ENCODE data around the gene ZNF273. TPM values are rescaled to one million over a fixed set of nuclear protein-coding genes. Genes with fewer than 3 reads are reported as not detected.

The ZNF273 gene
- polyA plus RNA-seq, 1 of the 3 experiments (the other 2 are of a cell fraction) = 2.3 TPM

GRCh38 chr7:64885520-64886240 is 17.4 kb upstream of the ZNF273 start:
- Histone ChIP-seq H3K9ac (no peak overlapping the region), H3K9me3 (no peaks in the 10 kb centered on the region), H2AFZ (ENCODE audit: low read depth) (no peak overlapping the region), H3K27ac (ENCODE audit: low read depth in 2 of 2, low read length in 1 of 2) (no peak overlapping the region), H3K27me3 (ENCODE audit: insufficient read depth) (no peaks in the 10 kb centered on the region; the same call in 1 of the 2 replicates), H3K36me3 (replicated peaks in 1 of 2; ENCODE audit: control insufficient read depth in 1 of 2, insufficient read depth in 2 of 2, low read length in 1 of 2) (no peaks in the 10 kb centered on the region), H3K4me3 (ENCODE audit: low read depth in 2 of 2, low read length in 1 of 2) (no peak overlapping the region), H3K79me2 (ENCODE audit: insufficient read depth) (no peaks in the 10 kb centered on the region), H4K20me1 (ENCODE audit: insufficient read depth) (no peaks in the 10 kb centered on the region), H3K4me2 (no peak overlapping the region), H3K9me2 (no peaks in the 10 kb centered on the region), H3F3A (replicated peaks; ENCODE audit: insufficient read depth) (no peaks in the 10 kb centered on the region), H3K4me1 (ENCODE audit: control insufficient read depth in 1 of 2, insufficient read depth in 2 of 2, low read depth in 1 of 2, low read length in 1 of 2) (0 out of 4 replicates have a peak, but pooled peaks cover 0 to 1% of the 10 kb centered on the region in 2 experiments)
- POLR2A ChIA-PET = no interaction called here
- TF ChIP-seq CHD2 (IDR thresholded peaks at IDR 0.05; ENCODE audit: low read length, partially characterized antibody) (no peak), MEF2A (IDR thresholded peaks at IDR 0.05; ENCODE audit: borderline replicate concordance, low read depth) (no peak), GATA2 (CRISPR knock-in tag; IDR thresholded peaks at IDR 0.05) (no peak), YY1 (IDR thresholded peaks at IDR 0.05; ENCODE audit: low read depth) (no peak), JUND (IDR thresholded peaks at IDR 0.05) (no peak)
- WGBS (ENCODE audit: low lambda C conversion rate) = 30% methylated on average over 5 of the region's 5 CpGs
- peak; percentile 8 for DNase-seq
- CTCF ChIA-PET = interaction anchor here (0.7 kb wide), 1 partner anchor 261 kb away, joined by 3 read pairs; no protein-coding TSS in a partner anchor

DNA sequence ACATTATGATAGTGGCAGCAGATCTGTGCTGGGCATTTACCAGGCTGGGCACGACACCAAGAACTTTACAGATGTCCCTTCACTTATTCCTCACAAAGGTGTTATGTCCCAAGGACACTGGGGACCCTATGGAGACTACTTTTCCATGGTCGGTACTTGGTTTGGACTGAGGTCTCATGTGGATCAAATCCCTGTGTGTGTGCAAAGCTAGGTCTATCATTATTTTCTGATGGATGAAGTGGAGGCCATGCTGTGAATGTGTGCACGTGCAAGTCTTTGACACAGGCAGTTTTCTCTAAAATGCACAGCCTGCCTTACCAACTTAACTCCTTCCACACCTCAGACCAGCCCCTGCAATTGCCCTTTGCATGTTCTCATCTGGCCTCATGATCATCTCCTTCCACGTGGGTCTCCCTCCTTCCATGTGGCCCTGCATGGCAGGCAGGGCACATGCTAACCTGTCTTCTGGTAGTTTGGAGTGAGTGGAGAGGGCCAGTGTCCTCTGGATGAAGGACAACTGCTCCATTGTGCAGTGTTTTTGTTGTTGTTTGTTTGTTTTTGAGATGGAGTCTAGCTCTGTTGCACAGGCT is 16.0 kb upstream of the ZNF273 start:
- no peaks in the 10 kb centered on the region for H3K9me3 ChIP-seq
- ChIA-PET POLR2A (no interaction called here), CTCF (interaction anchor here (0.7 kb wide), 1 partner anchor 20 kb away, joined by 3 read pairs; no protein-coding TSS in a partner anchor)
- H3K9me2 ChIP-seq = no peaks in the 10 kb centered on the region
- DNase-seq = peak; percentile 10
- H3K27ac ChIP-seq (ENCODE audit: low read depth in 2 of 2, low read length in 1 of 2) = no peak overlapping the region
- no peaks in the 10 kb centered on the region for H3K79me2 ChIP-seq (ENCODE audit: insufficient read depth)
- no peak overlapping the region for H3K4me3 ChIP-seq (ENCODE audit: low read depth in 2 of 2, low read length in 1 of 2)
- no peak overlapping the region for H3K9ac ChIP-seq
- H2AFZ ChIP-seq (ENCODE audit: low read depth) = no peak overlapping the region
- no peaks in the 10 kb centered on the region for H4K20me1 ChIP-seq (ENCODE audit: insufficient read depth)
- H3K4me1 ChIP-seq (ENCODE audit: control insufficient read depth in 1 of 2, insufficient read depth in 2 of 2, low read depth in 1 of 2, low read length in 1 of 2) = 0 out of 4 replicates have a peak, but pooled peaks cover 0 to 7% of the 10 kb centered on the region in 2 experiments
- H3F3A ChIP-seq (replicated peaks; ENCODE audit: insufficient read depth) = no peaks in the 10 kb centered on the region
- WGBS (ENCODE audit: low lambda C conversion rate) = 33% methylated on average over 4 of the region's 4 CpGs
- H3K36me3 ChIP-seq (replicated peaks in 1 of 2; ENCODE audit: control insufficient read depth in 1 of 2, insufficient read depth in 2 of 2, low read length in 1 of 2) = no peaks in the 10 kb centered on the region
- no peaks in the 10 kb centered on the region; the same call in 1 of the 2 replicates for H3K27me3 ChIP-seq (ENCODE audit: insufficient read depth)
- TF ChIP-seq RAD21 (IDR thresholded peaks at IDR 0.05; ENCODE audit: low read length) (no peak), GABPA (IDR thresholded peaks at IDR 0.05; ENCODE audit: low read depth) (no peak)
- no peak overlapping the region for H3K4me2 ChIP-seq

- Histone ChIP-seq H3K79me2 (ENCODE audit: insufficient read depth) (no peaks in the 10 kb centered on the region), H3K27ac (ENCODE audit: low read depth in 2 of 2, low read length in 1 of 2) (no peak overlapping the region), H3K4me1 (ENCODE audit: control insufficient read depth in 1 of 2, insufficient read depth in 2 of 2, low read depth in 1 of 2, low read length in 1 of 2) (0 out of 4 replicates have a peak, but pooled peaks cover 0 to 7% of the 10 kb centered on the region in 2 experiments), H3F3A (replicated peaks; ENCODE audit: insufficient read depth) (no peaks in the 10 kb centered on the region), H3K27me3 (ENCODE audit: insufficient read depth) (no peaks in the 10 kb centered on the region; the same call in 1 of the 2 replicates), H3K9me3 (no peaks in the 10 kb centered on the region), H4K20me1 (ENCODE audit: insufficient read depth) (no peaks in the 10 kb centered on the region), H3K9ac (no peak overlapping the region), H2AFZ (ENCODE audit: low read depth) (no peak overlapping the region), H3K36me3 (replicated peaks in 1 of 2; ENCODE audit: control insufficient read depth in 1 of 2, insufficient read depth in 2 of 2, low read length in 1 of 2) (no peaks in the 10 kb centered on the region), H3K4me2 (no peak overlapping the region), H3K9me2 (no peaks in the 10 kb centered on the region), H3K4me3 (ENCODE audit: low read depth in 2 of 2, low read length in 1 of 2) (no peak overlapping the region; a peak in 1 of 4 replicates)
- WGBS (ENCODE audit: low lambda C conversion rate) = 51% methylated on average over 13 of the region's 13 CpGs
- ChIA-PET POLR2A (no interaction called here), CTCF (no interaction called here)
- TF ChIP-seq YY1 (IDR thresholded peaks at IDR 0.05; ENCODE audit: low read depth) = no peak
- no peak for TF ChIP-seq EP300 (IDR thresholded peaks at IDR 0.05; ENCODE audit: borderline replicate concordance in 1 of 2, low read depth in 1 of 2, low read length in 1 of 2)
- TF ChIP-seq, protein P1, sequence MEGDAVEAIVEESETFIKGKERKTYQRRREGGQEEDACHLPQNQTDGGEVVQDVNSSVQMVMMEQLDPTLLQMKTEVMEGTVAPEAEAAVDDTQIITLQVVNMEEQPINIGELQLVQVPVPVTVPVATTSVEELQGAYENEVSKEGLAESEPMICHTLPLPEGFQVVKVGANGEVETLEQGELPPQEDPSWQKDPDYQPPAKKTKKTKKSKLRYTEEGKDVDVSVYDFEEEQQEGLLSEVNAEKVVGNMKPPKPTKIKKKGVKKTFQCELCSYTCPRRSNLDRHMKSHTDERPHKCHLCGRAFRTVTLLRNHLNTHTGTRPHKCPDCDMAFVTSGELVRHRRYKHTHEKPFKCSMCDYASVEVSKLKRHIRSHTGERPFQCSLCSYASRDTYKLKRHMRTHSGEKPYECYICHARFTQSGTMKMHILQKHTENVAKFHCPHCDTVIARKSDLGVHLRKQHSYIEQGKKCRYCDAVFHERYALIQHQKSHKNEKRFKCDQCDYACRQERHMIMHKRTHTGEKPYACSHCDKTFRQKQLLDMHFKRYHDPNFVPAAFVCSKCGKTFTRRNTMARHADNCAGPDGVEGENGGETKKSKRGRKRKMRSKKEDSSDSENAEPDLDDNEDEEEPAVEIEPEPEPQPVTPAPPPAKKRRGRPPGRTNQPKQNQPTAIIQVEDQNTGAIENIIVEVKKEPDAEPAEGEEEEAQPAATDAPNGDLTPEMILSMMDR (IDR thresholded peaks at IDR 0.05) = peak; percentile 36
- DNase-seq = peak; percentile 58
Measured at GRCh38 chr7:64887756-64888508, 15.1 kb upstream of the ZNF273 start.

Measured in SK-N-SH (cell line).